GM23338 (cell line): ENCODE data around the gene KCTD17. TPM values are rescaled to one million over a fixed set of nuclear protein-coding genes. Genes with fewer than 3 reads are reported as not detected.
A peak's percentile ranks its signal among the peaks of the same experiment; 100 is the strongest.

Experiments used
- ATAC-seq: fragments of 200-7000 bp; cut with Tn5 transposase; 3 replicates; pipeline ENCODE4 v1.9.1; 2020
- DNase-seq: peaks from one replicate; pipeline ENCODE4 v3.0.0-alpha.2; 2015; ENCODE audit warnings: low spot score
- H2AFZ ChIP-seq: fragments of 200-600 bp; sonication (generic); 2 replicates; pipeline ENCODE4 v1.8.0; 2016; ENCODE audit warnings: antibody characterized with exemption, mild to moderate bottlenecking, moderate library complexity
- H3F3A ChIP-seq: fragments of 200-600 bp; sonication (generic); replicated peaks from 2 replicates; pipeline ENCODE4 v1.8.0; 2017; ENCODE audit warnings: antibody characterized with exemption, mixed run types, low read depth
- H3K27ac ChIP-seq: fragments of 200-600 bp; sonication (generic); 2 replicates; pipeline ENCODE4 v1.6.1; 2016; ENCODE audit warnings: low read depth
- H3K27me3 ChIP-seq: fragments of 200-600 bp; sonication (generic); 2 replicates; pipeline ENCODE4 v1.8.0; 2016; ENCODE audit warnings: mild to moderate bottlenecking, mixed run types, moderate library complexity; ENCODE audit not compliant: insufficient read depth
- H3K36me3 ChIP-seq: fragments of 200-600 bp; sonication (generic); 2 replicates; pipeline ENCODE4 v1.8.0; 2016; ENCODE audit warnings: mild to moderate bottlenecking; ENCODE audit not compliant: insufficient read depth
- H3K4me1 ChIP-seq: fragments of 200-600 bp; sonication (generic); 2 replicates; pipeline ENCODE4 v1.8.0; 2016; ENCODE audit warnings: mild to moderate bottlenecking, moderate library complexity; ENCODE audit not compliant: insufficient read depth
- H3K4me2 ChIP-seq: fragments of 200-600 bp; sonication (generic); 2 replicates; pipeline ENCODE4 v1.7.1; 2017; ENCODE audit warnings: mixed run types
- H3K4me3 ChIP-seq: fragments of 200-600 bp; sonication (generic); 2 replicates; pipeline ENCODE4 v1.6.1; 2016; ENCODE audit warnings: mixed run types
- H3K79me2 ChIP-seq: fragments of 200-600 bp; sonication (generic); replicated peaks from 2 replicates; pipeline ENCODE4 v1.8.0; 2017; ENCODE audit warnings: mild to moderate bottlenecking; ENCODE audit not compliant: insufficient read depth
- H3K9me2 ChIP-seq: fragments of 200-600 bp; sonication (generic); 2 replicates; pipeline ENCODE4 v1.8.0; 2017; ENCODE audit not compliant: insufficient read depth
- H4K20me1 ChIP-seq: fragments of 200-600 bp; sonication (generic); replicated peaks from 2 replicates; pipeline ENCODE4 v1.8.0; 2017; ENCODE audit warnings: mild to moderate bottlenecking; ENCODE audit not compliant: insufficient read depth
- H3K27ac Mint-ChIP-seq: 2 replicates; pipeline ENCODE4 v1.8.0; 2020; ENCODE audit warnings: inconsistent platforms, mild to moderate bottlenecking, moderate library complexity, mixed read lengths
- H3K27me3 Mint-ChIP-seq: 3 replicates; pipeline ENCODE4 v1.8.0; 2022; ENCODE audit warnings: low read depth, mild to moderate bottlenecking, moderate library complexity, mixed read lengths, inconsistent platforms; ENCODE audit not compliant: insufficient read depth, poor library complexity
- H3K36me3 Mint-ChIP-seq: 3 replicates; pipeline ENCODE4 v1.8.0; 2021; ENCODE audit warnings: low read depth, mild to moderate bottlenecking, inconsistent platforms, moderate library complexity, mixed read lengths
- H3K4me1 Mint-ChIP-seq: 3 replicates; pipeline ENCODE4 v1.8.0; 2020; ENCODE audit warnings: mild to moderate bottlenecking, inconsistent platforms, mixed read lengths
- H3K4me3 Mint-ChIP-seq: 3 replicates; pipeline ENCODE4 v1.8.0; 2021; ENCODE audit warnings: moderate library complexity, mild to moderate bottlenecking, inconsistent platforms, mixed read lengths
- H3K9me3 Mint-ChIP-seq: 3 replicates; pipeline ENCODE4 v1.8.0; 2020; ENCODE audit warnings: moderate library complexity, mild to moderate bottlenecking, inconsistent platforms, mixed read lengths
- CREB1 ChIP-seq: fragments of 250-450 bp; sonication (Bioruptor Pico); IDR thresholded peaks from 2 replicates; pipeline ENCODE4 v1.5.0; 2020; ENCODE audit warnings: low read depth, mild to moderate bottlenecking, moderate library complexity
- CTCF ChIP-seq, 2 experiments: fragments of 200-600 bp in 1 of 2; sonication (generic) in 1 of 2; conservative IDR thresholded peaks; 2 replicates each; pipeline versions ENCODE4 v1.5.1 to v1.6.1; 2016 to 2017; ENCODE audit warnings: antibody characterized with exemption in 2 of 2, low read depth in 2 of 2, mild to moderate bottlenecking in 2 of 2, moderate library complexity in 1 of 2
- ETS1 ChIP-seq: IDR thresholded peaks from 2 replicates; pipeline ENCODE4 v1.6.1; 2016; ENCODE audit warnings: antibody characterized with exemption
- EZH2 ChIP-seq: fragments of 200-600 bp; sonication (generic); IDR thresholded peaks from one replicate; pipeline ENCODE4 v1.8.0; 2017; ENCODE audit warnings: antibody characterized with exemption, mild to moderate bottlenecking, low read depth; ENCODE audit not compliant: unreplicated experiment
- EZH2phosphoT487 ChIP-seq: fragments of 200-600 bp; sonication (generic); IDR thresholded peaks from one replicate; pipeline ENCODE4 v1.8.1; 2018; ENCODE audit warnings: antibody characterized with exemption; ENCODE audit not compliant: unreplicated experiment
- JUNB ChIP-seq: IDR thresholded peaks from one replicate; pipeline ENCODE4 v1.6.1; 2016; ENCODE audit warnings: antibody characterized with exemption; ENCODE audit not compliant: unreplicated experiment
- NANOG ChIP-seq: IDR thresholded peaks from 2 replicates; pipeline ENCODE4 v1.6.1; 2016; ENCODE audit warnings: antibody characterized with exemption, borderline replicate concordance
- POLR2AphosphoS5 ChIP-seq: IDR thresholded peaks from 2 replicates; pipeline ENCODE4 v1.6.1; 2016; ENCODE audit warnings: antibody characterized with exemption, low read depth
- REST ChIP-seq: IDR thresholded peaks from one replicate; pipeline ENCODE4 v1.6.1; 2018; ENCODE audit warnings: antibody characterized with exemption; ENCODE audit not compliant: unreplicated experiment
- STAT1 ChIP-seq: IDR thresholded peaks from one replicate; pipeline ENCODE4 v1.6.1; 2016; ENCODE audit warnings: antibody characterized with exemption; ENCODE audit not compliant: unreplicated experiment
- ZNF114 ChIP-seq: fragments of 250-450 bp; sonication (Bioruptor Pico); IDR thresholded peaks from 2 replicates; pipeline ENCODE4 v1.5.0; 2020; ENCODE audit warnings: mild to moderate bottlenecking, moderate library complexity
- ZNF331 ChIP-seq: fragments of 250-450 bp; sonication (Bioruptor Pico); IDR thresholded peaks from 2 replicates; pipeline ENCODE4 v1.5.0; 2020; ENCODE audit warnings: low read depth, mild to moderate bottlenecking, moderate library complexity
- ZNF462 ChIP-seq: fragments of 250-450 bp; sonication (Bioruptor Pico); IDR thresholded peaks from 2 replicates; pipeline ENCODE4 v1.5.0; 2020; ENCODE audit warnings: mild to moderate bottlenecking, moderate library complexity
- polyA plus RNA-seq: library from polyadenylated mRNA; unstranded; fragments of >200 nt; fragmentation: Nextera tagmentation; extraction: Ambion mirVana; gene quantifications from 2 replicates; pipeline ENCODE4 v1.2.1, GENCODE V29; 2016
- total RNA-seq: library from RNA; depleted of rRNA; stranded (reverse); fragments of >200 nt; shearing (Covaris generic); gene quantifications from 2 replicates; pipeline ENCODE4 v1.2.3, GENCODE V29; 2014

Gene KCTD17
- total and polyA plus RNA-seq, 2 experiments from 2014 or later = 25.1 to 35.0 TPM

GRCh38 chr22:37069719-37070118, 18.2 kb downstream of the KCTD17 start:
- H3K4me3 Mint-ChIP-seq = peak overlapping the region; percentile 43; the same call in 1 of the 3 replicates
- Histone ChIP-seq H3K36me3 (no peaks in the 10 kb centered on the region), H3F3A (no peaks in the 10 kb centered on the region), H3K27me3 (peaks cover 62% of the 10 kb centered on the region), H3K9me2 (0 out of 2 replicates have a peak, but pooled peaks cover 8% of the 10 kb centered on the region), H3K4me1 (peaks cover 5% of the 10 kb centered on the region; the same call in 1 of the 2 replicates), H3K79me2 (no peaks in the 10 kb centered on the region), H2AFZ (no peak overlapping the region), H4K20me1 (no peaks in the 10 kb centered on the region), H3K27ac (no peak overlapping the region), H3K4me2 (no peak overlapping the region; the same call in 1 of the 2 replicates), H3K4me3 (no peak overlapping the region)
- peaks cover 8% of the 10 kb centered on the region for H3K4me1 Mint-ChIP-seq
- DNase-seq (no peak), ATAC-seq (no peak)
- no peaks in the 10 kb centered on the region; the same call in 2 of the 3 replicates for H3K9me3 Mint-ChIP-seq
- no peak overlapping the region for H3K27ac Mint-ChIP-seq
- H3K36me3 Mint-ChIP-seq = peaks cover 2% of the 10 kb centered on the region; the same call in 2 of the 3 replicates
- H3K27me3 Mint-ChIP-seq = peaks cover 45% of the 10 kb centered on the region
- TF ChIP-seq ZNF462 (CRISPR knock-in tag) (no peak), ZNF331 (no peak), JUNB (no peak), POLR2AphosphoS5 (no peak), EZH2phosphoT487 (no peak), CTCF (conservative IDR thresholded peaks at IDR 0.05; ENCODE audit: low read depth in 2 of 2) (no peak), NANOG (no peak), REST (no peak), CREB1 (CRISPR knock-in tag) (no peak), EZH2 (no peak), ETS1 (no peak), ZNF114 (CRISPR knock-in tag) (no peak), STAT1 (no peak)
